GM21515 (cell line): ENCODE data around the gene AKR1B1.

ENCODE experiments used
- ATAC-seq: cut with Tn5 transposase; IDR thresholded peaks from one replicate; pipeline ENCODE4 v1.9.1; 2021; ENCODE audit not compliant: unreplicated experiment

The AKR1B1 gene

GRCh38 chr7:134470864-134471263 lies 12.0 kb upstream of the AKR1B1 start:
- ATAC-seq: no peak

DNA sequence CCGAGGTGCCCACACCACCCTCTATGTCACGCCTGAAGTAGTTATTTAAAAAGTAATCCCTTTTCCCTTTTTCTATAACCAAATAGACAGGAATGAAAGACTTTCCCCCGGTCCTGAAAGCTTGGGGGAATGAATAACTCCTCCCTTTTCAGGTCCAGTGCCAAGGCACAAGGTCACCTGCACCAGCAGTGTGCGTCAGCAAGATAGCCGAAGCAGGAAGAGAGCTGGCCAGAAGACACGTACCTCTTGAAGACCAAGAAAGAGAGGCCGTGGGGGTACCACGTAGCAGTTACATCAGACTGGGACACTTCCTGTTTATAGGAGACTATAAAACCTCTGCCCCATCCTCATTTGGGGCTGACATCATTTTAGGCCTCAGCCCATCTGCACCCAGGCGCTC lies 10.7 kb upstream of the AKR1B1 start:
- no peak for ATAC-seq

- ATAC-seq: no peak
Observed at GRCh38 chr7:134468475-134468874, 9.6 kb upstream of the AKR1B1 start.

GRCh38 chr7:134468054-134468453 lies 9.2 kb upstream of the AKR1B1 start:
- no peak for ATAC-seq

- no peak for ATAC-seq
Observed at GRCh38 chr7:134465491-134465890, 6.6 kb upstream of the AKR1B1 start.

DNA sequence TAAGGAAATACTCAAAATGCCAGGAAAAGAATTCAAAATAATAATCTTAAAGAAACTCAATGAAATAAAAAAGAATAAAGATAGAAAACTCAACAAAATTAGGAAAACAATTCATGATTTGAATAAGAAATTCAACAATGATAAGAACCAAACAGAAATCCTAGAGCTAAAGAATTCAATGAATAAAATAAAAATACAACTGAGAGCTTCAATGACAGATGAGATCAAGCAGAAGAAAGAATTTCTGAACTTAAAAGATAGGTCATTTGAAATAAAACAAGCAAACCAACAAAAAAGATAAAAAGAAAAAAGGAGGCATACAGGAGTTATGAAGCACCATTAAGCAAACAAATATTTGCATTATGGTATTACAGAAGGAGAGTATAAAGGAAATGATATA lies 5.6 kb upstream of the AKR1B1 start:
- ATAC-seq: no peak

DNA sequence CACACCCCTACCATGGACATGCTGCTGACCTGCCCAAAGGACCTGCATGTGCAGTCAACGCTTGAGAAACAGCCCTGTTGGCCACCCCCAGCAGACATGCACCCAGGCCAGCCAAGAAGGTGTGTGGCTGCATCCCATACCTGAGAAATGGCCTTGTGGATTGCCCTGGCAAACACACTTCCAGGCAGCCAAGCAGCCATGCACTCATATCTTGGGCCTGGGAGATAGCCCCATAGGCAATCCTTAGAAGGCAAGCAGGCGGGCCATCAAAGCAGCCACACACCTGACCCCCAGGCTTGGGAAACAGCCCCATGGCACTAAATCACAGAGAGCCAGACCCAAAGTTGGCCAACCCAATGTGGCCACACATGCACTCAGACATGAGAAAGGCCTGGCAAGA lies 4.9 kb upstream of the AKR1B1 start:
- no peak for ATAC-seq

- ATAC-seq: no peak
Observed at GRCh38 chr7:134462337-134462925, 3.5 kb upstream of the AKR1B1 start.

GRCh38 chr7:134461916-134462315 lies 3.0 kb upstream of the AKR1B1 start:
- no peak for ATAC-seq

DNA sequence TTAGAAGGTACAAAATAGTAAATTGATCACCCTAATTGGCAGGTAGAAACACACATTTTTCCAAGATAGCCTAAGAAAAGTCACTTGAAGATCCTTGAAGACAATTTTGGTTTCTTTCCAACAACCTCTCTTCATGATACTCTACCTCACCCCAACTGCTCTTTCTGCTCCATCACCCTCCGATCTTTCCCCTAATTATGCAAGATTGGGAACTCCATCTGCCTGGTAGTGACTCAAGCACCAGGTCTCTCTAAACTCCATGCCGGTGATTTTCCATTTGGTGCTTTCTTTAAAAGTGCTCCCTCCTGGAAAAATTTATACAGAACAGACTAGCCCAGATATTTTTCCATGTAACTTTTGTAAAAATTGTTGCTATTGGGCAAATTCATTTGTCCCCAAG lies 1.1 kb upstream of the AKR1B1 start:
- no peak for ATAC-seq

- peak; percentile 45 for ATAC-seq
Observed at GRCh38 chr7:134458341-134458805, 527 bp downstream of the AKR1B1 start.

DNA sequence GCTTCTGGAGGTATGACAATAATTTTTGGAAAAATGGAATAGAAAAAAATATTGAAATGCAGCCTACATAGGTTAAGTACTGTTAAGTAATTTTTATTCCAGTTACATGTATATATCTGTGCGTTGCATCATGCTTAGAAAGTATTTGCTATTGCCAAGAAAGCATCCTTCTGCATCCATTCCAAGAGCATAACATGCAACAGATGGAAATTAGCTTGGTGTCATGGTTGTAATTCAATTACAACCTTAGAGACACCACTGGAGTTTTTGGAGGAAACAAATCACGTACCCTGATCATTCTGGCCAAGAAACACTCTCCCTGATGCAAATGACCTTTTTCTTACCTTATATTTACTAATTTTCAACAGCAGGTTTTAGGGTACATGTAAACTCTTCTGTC lies 1.7 kb downstream of the AKR1B1 start:
- ATAC-seq: no peak

DNA sequence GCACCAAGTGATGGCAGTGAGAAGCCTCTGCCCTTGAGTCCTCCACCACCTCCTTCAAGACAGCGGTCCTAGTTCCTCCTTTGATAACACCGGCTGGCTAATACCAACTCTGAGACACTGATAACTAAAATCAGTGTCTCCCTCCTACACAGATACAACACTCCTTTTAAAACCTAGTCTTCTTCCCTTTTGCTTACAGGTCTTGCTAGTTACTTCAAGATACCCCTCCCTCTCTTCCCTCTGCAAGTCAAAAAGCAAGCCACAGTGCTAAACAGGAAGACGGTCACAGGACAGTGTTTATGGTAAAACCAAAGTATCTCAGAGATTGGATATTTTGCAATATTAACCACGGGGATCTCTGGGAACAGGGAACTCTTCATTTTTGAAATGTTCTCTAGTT lies 4.6 kb downstream of the AKR1B1 start:
- ATAC-seq: no peak

- no peak for ATAC-seq
Observed at GRCh38 chr7:134453518-134453917, 5.4 kb downstream of the AKR1B1 start.

DNA sequence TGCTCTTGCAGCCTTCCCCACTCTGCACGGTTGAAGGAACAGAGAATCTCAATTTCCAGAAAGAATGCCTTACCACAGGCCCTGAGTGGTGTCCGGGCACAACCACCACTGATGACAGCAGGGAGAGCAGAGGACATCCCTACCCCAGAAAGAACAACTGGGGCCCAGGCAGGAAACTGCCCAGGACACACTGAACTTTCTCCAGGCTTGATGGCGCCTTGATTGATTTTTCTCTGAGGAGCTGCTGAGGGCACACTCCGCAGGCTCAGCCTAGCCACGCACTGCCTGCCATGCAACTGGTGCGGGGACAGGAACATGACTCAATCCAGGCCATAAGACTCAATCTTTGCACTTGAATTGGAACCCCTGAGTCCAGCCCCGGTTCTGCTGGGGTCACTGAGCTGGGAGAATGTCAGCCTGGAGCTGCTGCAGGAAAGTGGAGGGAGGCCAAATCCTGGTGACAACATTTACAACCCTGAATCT lies 5.9 kb downstream of the AKR1B1 start:
- ATAC-seq: no peak

GRCh38 chr7:134452419-134452838 lies 6.5 kb downstream of the AKR1B1 start:
- ATAC-seq: no peak

DNA sequence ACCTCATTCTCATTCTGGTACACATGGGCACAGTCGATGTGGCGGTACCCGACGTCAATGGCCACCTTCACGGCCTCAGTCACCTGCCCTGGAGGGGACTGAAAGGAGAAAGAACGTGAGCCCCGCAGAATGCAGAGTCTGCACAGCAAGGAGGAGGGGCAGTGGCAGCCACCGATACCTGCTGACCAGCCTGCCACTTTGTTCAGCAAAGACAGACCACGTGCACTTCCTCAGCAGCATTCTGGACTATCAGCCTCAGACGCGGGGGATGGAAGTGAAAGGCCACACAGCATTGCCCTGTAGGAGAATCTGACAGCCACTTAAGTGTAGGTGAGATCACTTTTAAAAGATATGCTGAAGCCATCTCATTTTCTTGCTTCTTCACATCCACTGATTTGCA lies 7.2 kb downstream of the AKR1B1 start:
- ATAC-seq: no peak

GRCh38 chr7:134450294-134451000 lies 8.5 kb downstream of the AKR1B1 start:
- no peak for ATAC-seq

- ATAC-seq: no peak
Observed at GRCh38 chr7:134449680-134450079, 9.2 kb downstream of the AKR1B1 start.

GRCh38 chr7:134448356-134449229 lies 10.3 kb downstream of the AKR1B1 start:
- no peak for ATAC-seq

DNA sequence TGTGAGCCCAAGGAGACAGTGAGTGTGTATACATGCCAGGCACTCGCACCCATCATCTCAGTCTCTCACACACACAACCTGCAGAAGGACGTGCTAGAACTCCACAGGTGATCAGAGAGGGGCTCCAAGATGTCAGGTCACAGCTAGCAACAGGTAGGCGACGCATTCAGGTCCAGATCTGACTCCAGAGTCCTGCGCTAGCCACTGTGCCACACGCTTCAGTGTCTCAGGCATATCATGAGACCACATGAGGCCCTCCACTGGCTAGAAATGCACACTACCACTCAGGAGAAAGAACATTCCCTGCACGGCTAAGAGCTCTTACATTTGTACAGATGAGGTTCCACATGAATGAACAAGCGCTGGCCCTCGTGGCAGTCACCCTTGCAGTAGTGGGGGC lies 11.5 kb downstream of the AKR1B1 start:
- no peak for ATAC-seq

- no peak for ATAC-seq
Observed at GRCh38 chr7:134446923-134447322, 12.0 kb downstream of the AKR1B1 start.
